Measurements from ENCODE around the gene TNC. TPM values are rescaled to one million over a fixed set of nuclear protein-coding genes. Genes with fewer than 3 reads are reported as not detected.
A peak's percentile ranks its signal among the peaks of the same experiment; 100 is the strongest.

Gene TNC
- total RNA-seq, 1 experiment from 2014 or later = 5.7 TPM

- in situ Hi-C loops (cut with HindIII; ENCODE audit: low pct_unique_long_range_greater_than_20kb, low sequenced_read_pairs) (no loop called here), intact Hi-C loops (cut with micrococcal nuclease; ENCODE audit: unreplicated experiment) (loop anchor here (5.0 kb wide), 1 partner anchor 506 kb away; no protein-coding TSS in a partner anchor)
- Histone ChIP-seq H3K4me1 (ENCODE audit: control insufficient read depth, insufficient read depth, low read length) (no peaks in the 10 kb centered on the region), H3K27me3 (ENCODE audit: control insufficient read depth, insufficient read depth, low read length) (no peaks in the 10 kb centered on the region), H3K27ac (ENCODE audit: low read length) (no peak overlapping the region), H3K4me3 (ENCODE audit: low read depth in 2 of 2, low read length in 2 of 2) (no peak overlapping the region), H3K36me3 (ENCODE audit: control insufficient read depth, insufficient read depth, low read length) (no peaks in the 10 kb centered on the region), H3K9me3 (ENCODE audit: control insufficient read depth, insufficient read depth, low read depth, low read length) (no peaks in the 10 kb centered on the region)
- BruUV-seq (replicated peaks) = no TSS peak
- no peak for ATAC-seq
- DNase-seq (ENCODE audit: low read depth, low spot score) = no peak
- CTCF ChIA-PET = no interaction called here
- POLR2A ChIA-PET = no interaction called here
- TF ChIP-seq SIN3A (IDR thresholded peaks at IDR 0.05; ENCODE audit: borderline replicate concordance, insufficient read depth, low read depth, low read length) (no peak), POLR2AphosphoS5 (IDR thresholded peaks at IDR 0.05; ENCODE audit: low read depth, low read length) (no peak), TCF7L2 (IDR thresholded peaks at IDR 0.05; ENCODE audit: low read depth, low read length) (no peak), CTCF (IDR thresholded peaks at IDR 0.05) (no peak)
- TF ChIP-seq, protein P1, sequence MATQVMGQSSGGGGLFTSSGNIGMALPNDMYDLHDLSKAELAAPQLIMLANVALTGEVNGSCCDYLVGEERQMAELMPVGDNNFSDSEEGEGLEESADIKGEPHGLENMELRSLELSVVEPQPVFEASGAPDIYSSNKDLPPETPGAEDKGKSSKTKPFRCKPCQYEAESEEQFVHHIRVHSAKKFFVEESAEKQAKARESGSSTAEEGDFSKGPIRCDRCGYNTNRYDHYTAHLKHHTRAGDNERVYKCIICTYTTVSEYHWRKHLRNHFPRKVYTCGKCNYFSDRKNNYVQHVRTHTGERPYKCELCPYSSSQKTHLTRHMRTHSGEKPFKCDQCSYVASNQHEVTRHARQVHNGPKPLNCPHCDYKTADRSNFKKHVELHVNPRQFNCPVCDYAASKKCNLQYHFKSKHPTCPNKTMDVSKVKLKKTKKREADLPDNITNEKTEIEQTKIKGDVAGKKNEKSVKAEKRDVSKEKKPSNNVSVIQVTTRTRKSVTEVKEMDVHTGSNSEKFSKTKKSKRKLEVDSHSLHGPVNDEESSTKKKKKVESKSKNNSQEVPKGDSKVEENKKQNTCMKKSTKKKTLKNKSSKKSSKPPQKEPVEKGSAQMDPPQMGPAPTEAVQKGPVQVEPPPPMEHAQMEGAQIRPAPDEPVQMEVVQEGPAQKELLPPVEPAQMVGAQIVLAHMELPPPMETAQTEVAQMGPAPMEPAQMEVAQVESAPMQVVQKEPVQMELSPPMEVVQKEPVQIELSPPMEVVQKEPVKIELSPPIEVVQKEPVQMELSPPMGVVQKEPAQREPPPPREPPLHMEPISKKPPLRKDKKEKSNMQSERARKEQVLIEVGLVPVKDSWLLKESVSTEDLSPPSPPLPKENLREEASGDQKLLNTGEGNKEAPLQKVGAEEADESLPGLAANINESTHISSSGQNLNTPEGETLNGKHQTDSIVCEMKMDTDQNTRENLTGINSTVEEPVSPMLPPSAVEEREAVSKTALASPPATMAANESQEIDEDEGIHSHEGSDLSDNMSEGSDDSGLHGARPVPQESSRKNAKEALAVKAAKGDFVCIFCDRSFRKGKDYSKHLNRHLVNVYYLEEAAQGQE (IDR thresholded peaks at IDR 0.05; ENCODE audit: insufficient read depth in 1 of 2, low read depth in 2 of 2, low read length in 1 of 2) = no peak
Measured at GRCh38 chr9:115016344-115016743, 101.6 kb downstream of the TNC start.

GRCh38 chr9:115015018-115015635, 102.8 kb downstream of the TNC start:
- intact Hi-C loops (cut with micrococcal nuclease; ENCODE audit: unreplicated experiment) (loop anchor here (2.0 to 5.0 kb wide), 2 partner anchors 276 to 507 kb away; no protein-coding TSS in a partner anchor), in situ Hi-C loops (cut with HindIII; ENCODE audit: low pct_unique_long_range_greater_than_20kb, low sequenced_read_pairs) (no loop called here)
- POLR2A ChIA-PET = no interaction called here
- Histone ChIP-seq H3K4me1 (ENCODE audit: control insufficient read depth, insufficient read depth, low read length) (no peaks in the 10 kb centered on the region), H3K27ac (ENCODE audit: low read length) (no peak overlapping the region), H3K9me3 (ENCODE audit: control insufficient read depth, insufficient read depth, low read depth, low read length) (no peaks in the 10 kb centered on the region), H3K36me3 (ENCODE audit: control insufficient read depth, insufficient read depth, low read length) (no peaks in the 10 kb centered on the region), H3K4me3 (ENCODE audit: low read depth in 2 of 2, low read length in 2 of 2) (no peak overlapping the region), H3K27me3 (ENCODE audit: control insufficient read depth, insufficient read depth, low read length) (no peaks in the 10 kb centered on the region)
- BruUV-seq (replicated peaks) = no TSS peak
- ATAC-seq (peak; percentile 80), DNase-seq (ENCODE audit: low read depth, low spot score) (no peak)
- CTCF ChIA-PET = interaction anchor here (0.7 kb wide), 1 partner anchor 334 kb away, joined by 3 read pairs; no protein-coding TSS in a partner anchor
- TF ChIP-seq, protein P1 (IDR thresholded peaks at IDR 0.05; ENCODE audit: insufficient read depth in 1 of 2, low read depth in 2 of 2, low read length in 1 of 2) = no peak
- peak; percentile 70 for TF ChIP-seq CTCF (IDR thresholded peaks at IDR 0.05)
- TF ChIP-seq TCF7L2 (IDR thresholded peaks at IDR 0.05; ENCODE audit: low read depth, low read length) = no peak
